ENCODE data around the gene SPOCK1.

DNA sequence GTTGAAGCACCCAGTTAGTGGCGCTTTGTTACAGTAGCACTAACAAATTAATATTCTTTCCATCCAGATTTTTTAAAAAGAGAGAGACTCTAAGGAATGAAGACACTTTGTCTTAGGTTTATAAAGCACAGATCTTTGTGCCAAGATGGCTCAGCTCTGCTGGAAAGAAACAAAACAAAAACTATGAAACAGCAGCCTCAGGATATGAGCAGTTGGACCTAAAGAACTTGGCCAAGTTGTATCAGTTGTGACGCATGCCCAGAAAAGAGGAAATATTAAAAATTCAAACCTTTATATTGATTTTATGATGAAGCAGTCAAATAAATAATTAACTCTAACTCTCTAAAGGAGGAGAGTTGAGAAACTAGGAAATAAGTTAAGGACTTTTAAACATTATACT is 427.2 kb downstream of the SPOCK1 start:
- TF ChIP-seq EZH2 (IDR thresholded peaks at IDR 0.05; ENCODE audit: borderline replicate concordance) = no peak
- TF ChIP-seq EZH2phosphoT487 (IDR thresholded peaks at IDR 0.05; ENCODE audit: low read depth, severe bottlenecking, unreplicated experiment) = no peak

Measured in hepatocyte (in vitro differentiated cells).